Breast epithelium (tissue), 4 donors: ENCODE data around the gene ANKRD55. TPM values are rescaled to one million over a fixed set of nuclear protein-coding genes. Genes with fewer than 3 reads are reported as not detected.

Experiments
- DNase-seq, 2 donors: peaks; one replicate each; pipeline ENCODE4 v3.0.0-alpha.2; 2019; ENCODE audit warnings: low spot score in 2 of 2
- H3K27ac ChIP-seq, 2 donors: fragments of 200-600 bp; sonication (generic) in 1 of 2; one replicate each; pipeline ENCODE4 v1.5.1; 2016 to 2019; ENCODE audit warnings: mild to moderate bottlenecking in 1 of 2
- H3K27me3 ChIP-seq, 2 donors: fragments of 200-600 bp; sonication (generic) in 1 of 2; one replicate each; pipeline versions ENCODE4 v1.5.1 to v1.6.0; 2017 to 2019; ENCODE audit warnings: control low read depth in 1 of 2, mild to moderate bottlenecking in 1 of 2
- H3K36me3 ChIP-seq: fragments of 200-600 bp; one replicate; pipeline ENCODE4 v1.5.1; 2019
- H3K4me1 ChIP-seq, 2 donors: fragments of 200-600 bp; sonication (generic); one replicate each; pipeline ENCODE4 v1.5.1; 2016 to 2019; ENCODE audit warnings: control low read depth in 1 of 2
- H3K4me3 ChIP-seq, 3 donors: fragments of 200-600 bp; sonication (generic); 1 replicate in 2 of 3; 2 replicates in 1 of 3; pipeline ENCODE4 v1.5.1; 2016 to 2019; ENCODE audit warnings: mild to moderate bottlenecking in 3 of 3, moderate library complexity in 2 of 3
- H3K9me3 ChIP-seq, 2 donors: fragments of 200-600 bp; sonication (generic) in 1 of 2; one replicate each; pipeline ENCODE4 v1.5.1; 2016 to 2019; ENCODE audit warnings: control low read depth in 1 of 2
- CTCF ChIP-seq, 3 donors: fragments of 450-650 bp; IDR thresholded peaks; one replicate each; pipeline ENCODE4 v1.5.1; 2016 to 2017; ENCODE audit warnings: antibody characterized with exemption in 3 of 3, mild to moderate bottlenecking in 3 of 3, moderate library complexity in 3 of 3
- POLR2A ChIP-seq: fragments of 450-650 bp; IDR thresholded peaks from one replicate; pipeline ENCODE4 v1.6.1; 2016; ENCODE audit warnings: antibody characterized with exemption, mild to moderate bottlenecking, moderate library complexity
- POLR2AphosphoS5 ChIP-seq, 3 donors: sonication (generic); formaldehyde crosslinking; IDR thresholded peaks; one replicate each; pipeline ENCODE4 v1.6.1; 2017; ENCODE audit warnings: antibody characterized with exemption in 3 of 3
- intact Hi-C: fragments of 100-400 bp; cut with DNase I; formaldehyde crosslinking; loops from one replicate; pipeline ENCODE4 v1.15.1; 2023; ENCODE audit warnings: low total_unique reads
- total RNA-seq, 3 donors: library from RNA; depleted of rRNA; stranded (reverse); fragments of >200 nt; gene quantifications; one replicate each; pipeline ENCODE4 v1.1.0, GENCODE V29; 2016

The ANKRD55 gene
- total RNA-seq, 3 donors from 2014 or later, result 0.32 to 0.33 TPM; not detected in 1

GRCh38 chr5:56175021-56175420 lies 58.1 kb downstream of the ANKRD55 start:
- intact Hi-C loops, result no loop called here
- Histone ChIP-seq H3K4me1 (no peaks in the 10 kb centered on the region), H3K27me3 (no peaks in the 10 kb centered on the region), H3K27ac (peak overlapping the region in 1 of 2 donors; percentile 66), H3K4me3 (no peak overlapping the region), H3K36me3 (no peaks in the 10 kb centered on the region), H3K9me3 (no peaks in the 10 kb centered on the region)
- TF ChIP-seq POLR2AphosphoS5 (IDR thresholded peaks at IDR 0.05) (no peak), POLR2A (no peak), CTCF (IDR thresholded peaks at IDR 0.05) (no peak)
- no peak for DNase-seq

GRCh38 chr5:56172241-56172640 lies 60.9 kb downstream of the ANKRD55 start:
- no peaks in the 10 kb centered on the region for H3K9me3 ChIP-seq
- intact Hi-C loops, result no loop called here
- H3K36me3 ChIP-seq, result no peaks in the 10 kb centered on the region
- H3K27ac ChIP-seq, result no peak overlapping the region
- TF ChIP-seq CTCF (IDR thresholded peaks at IDR 0.05), result no peak
- TF ChIP-seq POLR2AphosphoS5 (IDR thresholded peaks at IDR 0.05), result no peak
- no peak for TF ChIP-seq POLR2A
- DNase-seq, result no peak
- no peaks in the 10 kb centered on the region for H3K27me3 ChIP-seq
- H3K4me3 ChIP-seq, result no peak overlapping the region
- no peaks in the 10 kb centered on the region for H3K4me1 ChIP-seq

GRCh38 chr5:56170557-56170956 lies 62.6 kb downstream of the ANKRD55 start:
- no peak for DNase-seq
- H3K36me3 ChIP-seq, result no peaks in the 10 kb centered on the region
- H3K27ac ChIP-seq, result no peak overlapping the region
- intact Hi-C loops, result no loop called here
- TF ChIP-seq CTCF (IDR thresholded peaks at IDR 0.05), result no peak
- no peak for TF ChIP-seq POLR2A
- no peak for TF ChIP-seq POLR2AphosphoS5 (IDR thresholded peaks at IDR 0.05)
- H3K4me3 ChIP-seq, result no peak overlapping the region
- H3K27me3 ChIP-seq, result no peaks in the 10 kb centered on the region
- no peaks in the 10 kb centered on the region for H3K4me1 ChIP-seq
- H3K9me3 ChIP-seq, result no peaks in the 10 kb centered on the region

GRCh38 chr5:56169949-56170348 lies 63.2 kb downstream of the ANKRD55 start:
- Histone ChIP-seq H3K4me1 (no peaks in the 10 kb centered on the region), H3K27ac (no peak overlapping the region), H3K4me3 (no peak overlapping the region), H3K9me3 (no peaks in the 10 kb centered on the region), H3K27me3 (no peaks in the 10 kb centered on the region), H3K36me3 (no peaks in the 10 kb centered on the region)
- intact Hi-C loops, result no loop called here
- TF ChIP-seq CTCF (IDR thresholded peaks at IDR 0.05) (no peak), POLR2A (no peak), POLR2AphosphoS5 (IDR thresholded peaks at IDR 0.05) (no peak)
- DNase-seq, result no peak

- TF ChIP-seq CTCF (IDR thresholded peaks at IDR 0.05) (no peak), POLR2AphosphoS5 (IDR thresholded peaks at IDR 0.05) (no peak), POLR2A (no peak)
- no peak for DNase-seq
- Histone ChIP-seq H3K27me3 (no peaks in the 10 kb centered on the region), H3K4me1 (no peaks in the 10 kb centered on the region), H3K4me3 (no peak overlapping the region), H3K36me3 (no peaks in the 10 kb centered on the region), H3K27ac (no peak overlapping the region), H3K9me3 (no peaks in the 10 kb centered on the region)
- intact Hi-C loops, result no loop called here
Observed at GRCh38 chr5:56169281-56169680, 63.8 kb downstream of the ANKRD55 start.
